Fibroblast of villous mesenchyme (primary cell): Measurements from ENCODE around the gene HIVEP3. TPM values are rescaled to one million over a fixed set of nuclear protein-coding genes. Genes with fewer than 3 reads are reported as not detected.

Source experiments
- DNase-seq: peaks from one replicate; pipeline ENCODE4 v3.0.0-alpha.2; 2010; ENCODE audit warnings: low read depth
- H3K4me3 ChIP-seq: 2 replicates; pipeline ENCODE4 v1.5.1; 2011; ENCODE audit warnings: low read depth, mild to moderate bottlenecking, low read length
- CTCF ChIP-seq: IDR thresholded peaks from 2 replicates; pipeline ENCODE4 v1.5.1; 2012; ENCODE audit warnings: low read depth, mild to moderate bottlenecking, low read length; ENCODE audit not compliant: insufficient read depth
- total RNA-seq: library from RNA; depleted of rRNA; stranded (reverse); fragments of >200 nt; gene quantifications from 2 replicates; pipeline ENCODE4 v1.2.3, GENCODE V29; 2012

Gene HIVEP3
- total RNA-seq, 1 donor = 0.86 TPM

GRCh38 chr1:41752514-41753170, 166.1 kb downstream of the HIVEP3 start:
- no peak for DNase-seq
- no peak for TF ChIP-seq CTCF

GRCh38 chr1:41751804-41752513, 166.8 kb downstream of the HIVEP3 start:
- H3K4me3 ChIP-seq = no peak overlapping the region
- TF ChIP-seq CTCF = no peak
- peak; percentile 53 for DNase-seq

More at GRCh38 chr1:41752514-41753170, 166.1 kb downstream of the HIVEP3 start:
- H3K4me3 ChIP-seq = no peak overlapping the region

GRCh38 chr1:41749991-41750745, 168.6 kb downstream of the HIVEP3 start:
- no peak for DNase-seq
- H3K4me3 ChIP-seq = no peak overlapping the region
- TF ChIP-seq CTCF = no peak

- no peak for TF ChIP-seq CTCF
- H3K4me3 ChIP-seq = no peak overlapping the region
These were observed 173.7 kb downstream of the HIVEP3 start for GRCh38 chr1:41745022-41745421.

GRCh38 chr1:41743366-41743765, 175.4 kb downstream of the HIVEP3 start:
- TF ChIP-seq CTCF = no peak
- no peak for DNase-seq
- H3K4me3 ChIP-seq = no peak overlapping the region

More at GRCh38 chr1:41745022-41745421, 173.7 kb downstream of the HIVEP3 start:
- no peak for DNase-seq

GRCh38 chr1:41742219-41742618, 176.5 kb downstream of the HIVEP3 start:
- H3K4me3 ChIP-seq = no peak overlapping the region
- DNase-seq = peak; percentile 49
- TF ChIP-seq CTCF = no peak
